Measurements from ENCODE around the gene CTRB1.

The CTRB1 gene

GRCh38 chr16:75273054-75273925 is 54.5 kb downstream of the CTRB1 start:
- DNase-seq, result no peak
